Natural killer cell (primary cell): ENCODE data around the gene TEX53. TPM values are rescaled to one million over a fixed set of nuclear protein-coding genes. Genes with fewer than 3 reads are reported as not detected.

Source experiments
- ATAC-seq, 3 donors: fragments of 150-1000 bp in 2 of 3; fragments of 200-7000 bp in 1 of 3; cut with Tn5 transposase; 1 replicate in 1 of 3; 2 replicates in 2 of 3; pipeline ENCODE4 v1.10.0; 2021; ENCODE audit warnings: mild to moderate bottlenecking in 2 of 3, moderate library complexity in 2 of 3
- DNase-seq, 2 donors: peaks; one replicate each; pipeline versions ENCODE4 v3.0.0 to v3.0.0-alpha.2; 2013 to 2021; ENCODE audit warnings: mixed read lengths in 1 of 2
- H3K27ac ChIP-seq: one replicate; pipeline ENCODE4 v1.5.1; 2013; ENCODE audit warnings: mild to moderate bottlenecking, low read length
- H3K27me3 ChIP-seq: one replicate; pipeline ENCODE4 v1.6.1; 2013; ENCODE audit warnings: low read length; ENCODE audit not compliant: control insufficient read depth, insufficient read depth
- H3K36me3 ChIP-seq: one replicate; pipeline ENCODE4 v1.6.1; 2013; ENCODE audit warnings: low read length; ENCODE audit not compliant: control insufficient read depth, insufficient read depth
- H3K4me1 ChIP-seq: one replicate; pipeline ENCODE4 v1.6.1; 2013; ENCODE audit warnings: low read length; ENCODE audit not compliant: control insufficient read depth, insufficient read depth
- H3K4me3 ChIP-seq: one replicate; pipeline ENCODE4 v1.5.1; 2013; ENCODE audit warnings: low read length
- H3K9me3 ChIP-seq: one replicate; pipeline ENCODE4 v1.6.1; 2013; ENCODE audit warnings: low read length; ENCODE audit not compliant: control insufficient read depth, insufficient read depth
- H3K27ac Mint-ChIP-seq, 2 donors: one replicate each; pipeline ENCODE4 v1.8.0; 2022; ENCODE audit warnings: mild to moderate bottlenecking in 2 of 2, mixed read lengths in 2 of 2, moderate library complexity in 1 of 2
- H3K27me3 Mint-ChIP-seq, 2 donors: one replicate each; pipeline ENCODE4 v1.8.0; 2022; ENCODE audit warnings: low read depth in 2 of 2, mixed read lengths in 2 of 2
- H3K36me3 Mint-ChIP-seq: one replicate; pipeline ENCODE4 v1.8.0; 2022; ENCODE audit warnings: mixed read lengths
- H3K4me1 Mint-ChIP-seq, 2 donors: one replicate each; pipeline ENCODE4 v1.8.0; 2022; ENCODE audit warnings: mixed read lengths in 2 of 2
- H3K4me3 Mint-ChIP-seq: one replicate; pipeline ENCODE4 v1.8.0; 2022; ENCODE audit warnings: mild to moderate bottlenecking, moderate library complexity, mixed read lengths
- H3K9me3 Mint-ChIP-seq, 2 donors: one replicate each; pipeline ENCODE4 v1.8.0; 2022; ENCODE audit warnings: mixed read lengths in 2 of 2
- WGBS: methylation state at CpG from one replicate; pipeline ENCODE4 v1.1.7; 2013; ENCODE audit warnings: missing lambda C conversion rate; ENCODE audit not compliant: insufficient coverage; 5-methylcytosine and 5-hydroxymethylcytosine counted together
- intact Hi-C: fragments of 100-400 bp; cut with micrococcal nuclease; formaldehyde crosslinking; loops from one replicate; pipeline ENCODE4 v1.14.2; 2022
- total RNA-seq, 4 donors: library from RNA; stranded (reverse); fragments of 120-200 nt in 1 of 4; gene quantifications; one replicate each; pipeline versions ENCODE4 v1.2.3 to v1.2.4, GENCODE V29; 2013 to 2022
- TF ChIP-seq, protein P1 (sequence below): fragments of 200-600 bp; IDR thresholded peaks from one replicate; pipeline ENCODE4 v1.8.0; 2022; ENCODE audit warnings: antibody characterized with exemption

TEX53 gene
- total RNA-seq, 3 donors from 2014 or later (not counting 1 experiment from before 2014, with no cell fraction given), result not detected

DNA sequence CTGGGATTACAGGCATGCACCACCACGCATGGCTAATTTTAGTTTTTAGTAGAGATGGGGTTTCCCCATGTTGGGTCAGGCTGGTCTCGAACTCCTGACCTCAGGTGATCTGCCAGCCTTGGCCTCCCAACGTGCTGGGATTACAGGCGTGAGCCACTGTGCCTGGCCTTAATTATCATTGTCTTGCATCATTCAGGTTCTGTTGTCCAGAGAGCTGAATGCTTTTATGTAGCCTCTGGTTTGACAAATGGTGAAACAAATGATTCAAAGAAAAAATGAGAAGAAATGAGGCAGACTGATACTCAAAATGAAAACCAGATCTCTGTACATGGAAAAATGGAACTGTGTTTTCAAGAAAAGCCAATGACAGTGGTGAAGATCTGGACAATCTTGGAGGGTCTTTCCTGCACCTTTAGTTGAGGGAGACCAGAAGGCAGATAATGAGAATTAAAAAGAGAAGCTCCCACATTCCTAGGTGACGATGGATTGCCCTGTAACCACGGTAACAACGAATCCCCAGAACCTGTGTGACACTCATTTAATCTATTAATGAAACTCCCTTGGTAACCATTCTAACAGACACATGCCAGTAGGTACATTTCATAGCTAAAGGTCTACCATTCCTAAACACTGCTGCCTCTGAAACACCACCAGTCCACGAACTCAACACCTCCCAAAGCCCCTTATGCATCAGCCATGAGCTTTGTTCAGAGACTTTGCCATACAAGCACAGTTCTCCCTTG lies 22.8 kb upstream of the TEX53 start:
- Mint-ChIP-seq H3K36me3 (no peaks in the 10 kb centered on the region), H3K4me3 (no peak overlapping the region), H3K27me3 (peaks cover 14 to 37% of the 10 kb centered on the region in 2 donors), H3K4me1 (peaks cover 0 to 5% of the 10 kb centered on the region in 2 donors), H3K9me3 (no peaks in the 10 kb centered on the region), H3K27ac (no peak overlapping the region)
- no peak overlapping the region for H3K4me3 ChIP-seq
- no peak for ATAC-seq
- WGBS, result 76% methylated on average over 8 of the region's 8 CpGs
- no peak for DNase-seq
- TF ChIP-seq, protein P1, sequence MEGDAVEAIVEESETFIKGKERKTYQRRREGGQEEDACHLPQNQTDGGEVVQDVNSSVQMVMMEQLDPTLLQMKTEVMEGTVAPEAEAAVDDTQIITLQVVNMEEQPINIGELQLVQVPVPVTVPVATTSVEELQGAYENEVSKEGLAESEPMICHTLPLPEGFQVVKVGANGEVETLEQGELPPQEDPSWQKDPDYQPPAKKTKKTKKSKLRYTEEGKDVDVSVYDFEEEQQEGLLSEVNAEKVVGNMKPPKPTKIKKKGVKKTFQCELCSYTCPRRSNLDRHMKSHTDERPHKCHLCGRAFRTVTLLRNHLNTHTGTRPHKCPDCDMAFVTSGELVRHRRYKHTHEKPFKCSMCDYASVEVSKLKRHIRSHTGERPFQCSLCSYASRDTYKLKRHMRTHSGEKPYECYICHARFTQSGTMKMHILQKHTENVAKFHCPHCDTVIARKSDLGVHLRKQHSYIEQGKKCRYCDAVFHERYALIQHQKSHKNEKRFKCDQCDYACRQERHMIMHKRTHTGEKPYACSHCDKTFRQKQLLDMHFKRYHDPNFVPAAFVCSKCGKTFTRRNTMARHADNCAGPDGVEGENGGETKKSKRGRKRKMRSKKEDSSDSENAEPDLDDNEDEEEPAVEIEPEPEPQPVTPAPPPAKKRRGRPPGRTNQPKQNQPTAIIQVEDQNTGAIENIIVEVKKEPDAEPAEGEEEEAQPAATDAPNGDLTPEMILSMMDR, result no peak
- H3K36me3 ChIP-seq, result no peaks in the 10 kb centered on the region
- H3K4me1 ChIP-seq, result peaks cover 6% of the 10 kb centered on the region
- H3K27ac ChIP-seq, result no peak overlapping the region
- H3K9me3 ChIP-seq, result no peaks in the 10 kb centered on the region
- H3K27me3 ChIP-seq, result no peaks in the 10 kb centered on the region
- intact Hi-C loops, result loop anchor here (1.0 kb wide), 1 partner anchor 334 kb away; no protein-coding TSS in a partner anchor

DNA sequence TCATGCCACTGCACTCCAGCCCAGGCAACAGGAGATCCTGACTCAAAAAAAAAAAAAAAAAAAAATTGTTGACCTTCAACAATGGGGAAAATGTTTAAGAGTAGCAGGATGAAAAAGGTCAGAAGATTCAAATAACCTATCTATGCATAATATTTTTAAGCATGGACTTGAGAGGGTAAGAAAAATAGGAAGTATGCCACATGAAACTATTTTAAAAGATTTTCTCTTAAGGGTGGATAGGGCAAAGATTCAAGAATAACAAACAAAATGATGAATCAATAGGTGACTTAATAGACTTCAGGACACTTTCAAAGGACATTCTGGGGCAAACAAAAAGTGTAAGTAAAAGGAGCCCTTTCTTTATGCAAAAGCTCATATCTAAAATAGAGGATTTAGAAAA lies 21.2 kb upstream of the TEX53 start:
- H3K4me3 Mint-ChIP-seq, result no peak overlapping the region

DNA sequence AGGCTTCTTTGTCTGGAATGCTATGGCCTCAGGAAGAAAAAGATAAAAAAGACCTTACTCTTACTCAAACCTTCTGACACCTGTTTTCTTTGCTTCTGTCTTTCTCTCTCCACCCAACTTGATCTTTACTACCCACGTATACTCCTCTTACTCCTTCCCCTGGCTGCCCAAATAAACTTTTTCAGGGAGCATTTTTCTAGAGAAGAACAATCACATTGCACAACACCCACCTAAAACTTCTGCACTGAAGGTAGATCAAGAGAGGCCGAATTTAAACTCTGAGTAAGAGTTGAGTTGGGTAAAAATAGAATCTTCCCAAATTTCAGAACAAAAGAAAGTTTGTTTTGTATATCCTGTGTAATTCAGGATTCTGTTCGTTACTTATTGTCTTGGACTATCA lies 20.5 kb upstream of the TEX53 start:
- TF ChIP-seq, protein P1, result no peak
- Histone ChIP-seq H3K27ac (no peak overlapping the region), H3K9me3 (no peaks in the 10 kb centered on the region), H3K27me3 (no peaks in the 10 kb centered on the region), H3K36me3 (no peaks in the 10 kb centered on the region), H3K4me1 (peaks cover 6% of the 10 kb centered on the region), H3K4me3 (no peak overlapping the region)
- peaks cover 25 to 44% of the 10 kb centered on the region in 2 donors for H3K27me3 Mint-ChIP-seq
- ATAC-seq, result no peak
- no peak for DNase-seq
- no peaks in the 10 kb centered on the region for H3K36me3 Mint-ChIP-seq
- 90% methylated on average over 2 of the region's 3 CpGs for WGBS
- no peaks in the 10 kb centered on the region for H3K9me3 Mint-ChIP-seq
- no peak overlapping the region for H3K27ac Mint-ChIP-seq
- peaks cover 0 to 5% of the 10 kb centered on the region in 2 donors for H3K4me1 Mint-ChIP-seq
- intact Hi-C loops, result no loop called here
- no peak overlapping the region for H3K4me3 Mint-ChIP-seq

More for the DNA sequence above, 21.2 kb upstream of the TEX53 start:
- Mint-ChIP-seq H3K4me1 (peaks cover 0 to 5% of the 10 kb centered on the region in 2 donors), H3K27ac (no peak overlapping the region), H3K27me3 (peaks cover 22 to 38% of the 10 kb centered on the region in 2 donors), H3K36me3 (no peaks in the 10 kb centered on the region), H3K9me3 (no peaks in the 10 kb centered on the region)
- intact Hi-C loops, result no loop called here
- no peak overlapping the region for H3K4me3 ChIP-seq
- H3K36me3 ChIP-seq, result no peaks in the 10 kb centered on the region
- H3K27ac ChIP-seq, result no peak overlapping the region
- peaks cover 6% of the 10 kb centered on the region for H3K4me1 ChIP-seq
- TF ChIP-seq, protein P1, result no peak
- DNase-seq (no peak), ATAC-seq (no peak)
- H3K9me3 ChIP-seq, result no peaks in the 10 kb centered on the region
- H3K27me3 ChIP-seq, result no peaks in the 10 kb centered on the region

DNA sequence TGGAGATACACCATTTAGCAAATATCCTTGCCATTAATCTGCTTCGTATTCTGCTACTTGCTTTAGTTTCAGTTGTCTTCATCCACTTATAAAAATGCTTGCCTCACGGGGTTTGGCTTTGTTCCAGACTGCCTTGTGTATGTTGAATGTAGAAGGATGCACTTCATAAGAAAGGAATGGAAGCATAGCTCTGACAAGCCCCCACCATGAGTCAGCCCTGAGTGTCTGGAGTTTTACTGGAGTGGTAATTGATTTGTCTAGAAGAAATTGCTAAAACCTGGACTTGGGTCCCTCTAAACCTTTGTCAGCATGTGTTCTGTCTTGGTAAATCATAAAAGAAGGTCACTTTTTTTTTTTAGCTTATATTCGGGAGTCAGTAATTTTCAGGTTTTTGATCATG lies 19.8 kb upstream of the TEX53 start:
- Histone ChIP-seq H3K9me3 (no peaks in the 10 kb centered on the region), H3K4me1 (peaks cover 6% of the 10 kb centered on the region), H3K27me3 (no peaks in the 10 kb centered on the region), H3K36me3 (no peaks in the 10 kb centered on the region), H3K4me3 (no peak overlapping the region), H3K27ac (no peak overlapping the region)
- 44% methylated on average over 2 of the region's 3 CpGs for WGBS
- Mint-ChIP-seq H3K4me1 (peaks cover 0 to 5% of the 10 kb centered on the region in 2 donors), H3K27ac (no peak overlapping the region), H3K27me3 (peaks cover 29 to 51% of the 10 kb centered on the region in 2 donors), H3K4me3 (no peak overlapping the region), H3K9me3 (no peaks in the 10 kb centered on the region), H3K36me3 (no peaks in the 10 kb centered on the region)
- intact Hi-C loops, result no loop called here
- TF ChIP-seq, protein P1, result no peak
- DNase-seq (no peak), ATAC-seq (no peak)
